Adrenal gland (tissue), 12 donors: ENCODE results near the gene SLC9A5. TPM values are rescaled to one million over a fixed set of nuclear protein-coding genes. Genes with fewer than 3 reads are reported as not detected.

ENCODE experiments used
- DNase-seq, 7 donors: peaks; one replicate each; pipeline ENCODE4 v3.0.0-alpha.2; 2019 to 2020
- H3K27ac ChIP-seq, 5 donors: fragments of 200-600 bp; sonication (generic) in 4 of 5; 1 replicate in 3 of 5; 2 replicates in 2 of 5; pipeline versions ENCODE4 v1.5.1 to v1.8.0; 2016 to 2020; ENCODE audit warnings: mild to moderate bottlenecking in 1 of 5
- H3K27me3 ChIP-seq: fragments of 200-600 bp; 2 replicates; pipeline ENCODE4 v1.8.0; 2021
- H3K36me3 ChIP-seq, 2 donors: fragments of 200-600 bp; replicated peaks in 1 of 2; 1 replicate in 1 of 2; 2 replicates in 1 of 2; pipeline versions ENCODE4 v1.5.1 to v1.8.0; 2018 to 2022
- H3K4me1 ChIP-seq, 2 donors: fragments of 200-600 bp; replicated peaks in 1 of 2; 1 replicate in 1 of 2; 2 replicates in 1 of 2; pipeline versions ENCODE4 v1.5.1 to v1.8.0; 2018 to 2021
- H3K4me3 ChIP-seq, 4 donors: fragments of 200-600 bp; sonication (generic) in 3 of 4; one replicate each; pipeline ENCODE4 v1.5.1; 2016 to 2018
- H3K9me3 ChIP-seq, 3 donors: fragments of 200-600 bp; sonication (generic) in 1 of 3; replicated peaks in 1 of 3; 1 replicate in 2 of 3; 2 replicates in 1 of 3; pipeline versions ENCODE4 v1.5.1 to v1.8.0; 2016 to 2021
- POLR2A ChIP-seq, 2 donors: fragments of 450-650 bp; IDR thresholded peaks; one replicate each; pipeline ENCODE4 v1.6.1; 2017; ENCODE audit warnings: antibody characterized with exemption in 2 of 2, mild to moderate bottlenecking in 2 of 2, moderate library complexity in 1 of 2
- WGBS, 4 donors: extraction: QIAGEN DNeasy Blood & Tissue Kit in 2 of 4; methylation state at CpG; one replicate each; pipeline versions ENCODE4 v1.1.5 to v1.1.7; 2013 to 2017; 5-methylcytosine and 5-hydroxymethylcytosine counted together
- intact Hi-C, 2 donors: fragments of 100-400 bp; cut with DNase I; formaldehyde crosslinking; loops; one replicate each; pipeline versions ENCODE4 v1.14.1 to v1.15.0; 2022 to 2023
- polyA plus RNA-seq, 3 donors: library from polyadenylated mRNA; stranded (reverse); fragments of 200-250 nt in 2 of 3; fragments of 350-450 nt in 1 of 3; fragmentation: Illumina TruSeq in 1 of 3; extraction: RNeasy Lipid Tissue Mini Kit (QIAGEN cat#74804) in 1 of 3; gene quantifications; one replicate each; pipeline ENCODE4 v1.2.3, GENCODE V29; 2013 to 2014
- total RNA-seq, 9 donors: library from RNA; depleted of rRNA in 4 of 9; stranded (reverse); fragments of >200 nt in 4 of 9; fragments of 120-200 nt in 1 of 9; fragmentation: NEBNext Ultra II Directional in 1 of 9; extraction: Animal tissue kit (Norgen Biotek cat#: 25700) in 1 of 9; gene quantifications; one replicate each; pipeline versions ENCODE4 v1.1.0 to v1.2.4, GENCODE V29; 2013 to 2023
- TF ChIP-seq, protein P1 (sequence below), 6 experiments: fragments of 450-650 bp in 4 of 6; fragments of 200-600 bp in 2 of 6; sonication (generic) in 1 of 6; IDR thresholded peaks; 1 replicate in 5 of 6; 2 replicates in 1 of 6; pipeline versions ENCODE4 v1.5.1 to v1.8.0; 2016 to 2021; ENCODE audit warnings: antibody characterized with exemption in 6 of 6, mild to moderate bottlenecking in 2 of 6, moderate library complexity in 1 of 6
- donor health status: healthy with polysubstance abuse.
- donor health status: Bipolar disorder and iron deficiency.
- donor health status: DM: yes; HTN: yes; CAD: no.
- donor health status: DM: no; HTN: no; CAD: no.
- donor health status: DM: no; HTN: no; CAD: no.
- donor health status: DM: yes; HTN: yes; CAD: no.

Gene SLC9A5
- total and polyA plus RNA-seq, 12 donors: 0.09 to 2.8 (median 0.83) TPM; not detected in 1

DNA sequence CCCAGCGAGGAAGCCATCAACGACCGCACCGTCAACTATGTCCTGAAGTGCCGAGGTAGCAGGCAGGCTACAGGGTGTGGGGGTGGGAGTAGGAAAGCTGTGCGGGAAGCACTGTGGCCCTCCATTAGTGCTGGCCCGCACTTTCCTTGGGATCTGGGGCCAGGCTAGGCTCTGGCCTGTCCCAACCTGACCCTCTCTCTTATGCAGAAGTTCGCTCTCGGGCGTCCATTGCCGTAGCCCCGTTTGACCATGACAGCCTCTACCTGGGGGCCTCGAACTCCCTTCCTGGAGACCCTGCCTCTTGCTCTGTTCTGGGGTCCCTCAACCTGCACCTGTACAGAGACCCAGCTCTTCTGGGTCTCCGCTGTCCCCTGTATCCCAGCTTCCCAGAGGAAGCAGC lies 39.2 kb downstream of the SLC9A5 start:
- DNase-seq: no peak
- no peak overlapping the region for H3K27ac ChIP-seq
- no peaks in the 10 kb centered on the region for H3K27me3 ChIP-seq
- intact Hi-C loops: no loop called here
- WGBS, 4 donors: 95 to 96% (median 95%) methylated on average over 7 to 14 of the region's 14 CpGs
- no peak overlapping the region for H3K4me3 ChIP-seq
- no peaks in the 10 kb centered on the region for H3K36me3 ChIP-seq
- no peaks in the 10 kb centered on the region for H3K4me1 ChIP-seq
- H3K9me3 ChIP-seq: no peaks in the 10 kb centered on the region
- TF ChIP-seq, protein P1, sequence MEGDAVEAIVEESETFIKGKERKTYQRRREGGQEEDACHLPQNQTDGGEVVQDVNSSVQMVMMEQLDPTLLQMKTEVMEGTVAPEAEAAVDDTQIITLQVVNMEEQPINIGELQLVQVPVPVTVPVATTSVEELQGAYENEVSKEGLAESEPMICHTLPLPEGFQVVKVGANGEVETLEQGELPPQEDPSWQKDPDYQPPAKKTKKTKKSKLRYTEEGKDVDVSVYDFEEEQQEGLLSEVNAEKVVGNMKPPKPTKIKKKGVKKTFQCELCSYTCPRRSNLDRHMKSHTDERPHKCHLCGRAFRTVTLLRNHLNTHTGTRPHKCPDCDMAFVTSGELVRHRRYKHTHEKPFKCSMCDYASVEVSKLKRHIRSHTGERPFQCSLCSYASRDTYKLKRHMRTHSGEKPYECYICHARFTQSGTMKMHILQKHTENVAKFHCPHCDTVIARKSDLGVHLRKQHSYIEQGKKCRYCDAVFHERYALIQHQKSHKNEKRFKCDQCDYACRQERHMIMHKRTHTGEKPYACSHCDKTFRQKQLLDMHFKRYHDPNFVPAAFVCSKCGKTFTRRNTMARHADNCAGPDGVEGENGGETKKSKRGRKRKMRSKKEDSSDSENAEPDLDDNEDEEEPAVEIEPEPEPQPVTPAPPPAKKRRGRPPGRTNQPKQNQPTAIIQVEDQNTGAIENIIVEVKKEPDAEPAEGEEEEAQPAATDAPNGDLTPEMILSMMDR (IDR thresholded peaks at IDR 0.05): no peak
- no peak for TF ChIP-seq POLR2A (IDR thresholded peaks at IDR 0.05)

DNA sequence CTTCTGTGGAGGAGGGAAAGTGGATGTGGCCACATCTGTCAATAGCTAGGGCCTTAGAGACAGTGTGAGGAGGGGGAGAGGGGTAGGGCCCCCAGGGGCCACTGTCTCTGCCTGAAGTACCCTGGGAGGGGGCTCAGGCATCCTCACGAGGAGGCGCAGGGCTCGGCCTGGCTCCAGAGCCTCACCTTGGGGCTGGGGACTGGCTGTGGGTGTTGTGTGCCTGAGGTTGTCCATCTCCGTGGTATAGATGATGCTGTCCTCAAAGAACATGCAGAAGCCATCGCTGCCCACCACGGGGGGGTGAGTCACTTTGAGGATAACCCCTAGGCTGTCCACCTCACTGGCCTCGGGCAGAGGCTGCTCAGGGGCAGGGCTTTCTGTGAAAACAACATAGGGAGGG lies 42.7 kb downstream of the SLC9A5 start:
- Histone ChIP-seq H3K27ac (no peak overlapping the region), H3K9me3 (no peaks in the 10 kb centered on the region), H3K27me3 (no peaks in the 10 kb centered on the region), H3K4me1 (no peaks in the 10 kb centered on the region), H3K4me3 (no peak overlapping the region), H3K36me3 (no peaks in the 10 kb centered on the region)
- TF ChIP-seq POLR2A (IDR thresholded peaks at IDR 0.05): no peak
- TF ChIP-seq, protein P1 (IDR thresholded peaks at IDR 0.05): no peak
- no peak for DNase-seq
- 66 to 92% (median 81%) methylated on average over 5 to 7 of the region's 7 CpGs for WGBS, 4 donors
- intact Hi-C loops: no loop called here

DNA sequence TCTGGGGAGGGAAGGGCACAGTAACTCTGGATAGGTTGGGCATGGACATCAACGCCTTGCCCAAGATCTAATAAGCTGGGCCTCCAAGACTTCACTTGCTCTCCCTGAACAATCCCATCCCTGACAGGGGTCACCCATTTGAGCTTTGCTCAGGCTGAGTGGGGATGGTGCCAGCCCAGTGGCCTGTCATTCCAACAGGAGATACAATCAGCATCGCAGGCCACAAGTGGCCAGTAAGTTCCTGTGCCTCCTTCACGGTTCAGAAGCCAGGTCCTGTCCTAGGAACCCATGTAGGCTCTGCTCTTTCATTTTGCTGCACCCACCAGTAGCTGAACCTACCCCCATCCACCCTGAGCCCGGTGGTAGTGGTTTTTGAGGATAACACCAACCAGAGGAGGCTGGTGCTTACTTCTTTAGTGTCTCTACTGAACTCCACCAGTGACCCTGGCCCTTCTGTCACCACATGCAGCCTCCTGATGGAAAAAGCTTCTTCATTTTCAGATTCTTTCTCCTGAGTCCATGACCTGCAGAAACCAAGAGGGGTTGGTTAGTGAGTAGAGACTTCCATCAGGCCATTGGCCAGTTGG lies 45.5 kb downstream of the SLC9A5 start:
- Histone ChIP-seq H3K4me1 (no peaks in the 10 kb centered on the region), H3K4me3 (no peak overlapping the region), H3K27me3 (no peaks in the 10 kb centered on the region), H3K27ac (no peak overlapping the region), H3K36me3 (no peaks in the 10 kb centered on the region), H3K9me3 (no peaks in the 10 kb centered on the region)
- WGBS, 4 donors: 89 to 96% (median 90%) methylated on average over 3 to 4 of the region's 4 CpGs
- intact Hi-C loops: no loop called here
- DNase-seq: no peak
- no peak for TF ChIP-seq POLR2A (IDR thresholded peaks at IDR 0.05)
- TF ChIP-seq, protein P1 (IDR thresholded peaks at IDR 0.05): no peak

DNA sequence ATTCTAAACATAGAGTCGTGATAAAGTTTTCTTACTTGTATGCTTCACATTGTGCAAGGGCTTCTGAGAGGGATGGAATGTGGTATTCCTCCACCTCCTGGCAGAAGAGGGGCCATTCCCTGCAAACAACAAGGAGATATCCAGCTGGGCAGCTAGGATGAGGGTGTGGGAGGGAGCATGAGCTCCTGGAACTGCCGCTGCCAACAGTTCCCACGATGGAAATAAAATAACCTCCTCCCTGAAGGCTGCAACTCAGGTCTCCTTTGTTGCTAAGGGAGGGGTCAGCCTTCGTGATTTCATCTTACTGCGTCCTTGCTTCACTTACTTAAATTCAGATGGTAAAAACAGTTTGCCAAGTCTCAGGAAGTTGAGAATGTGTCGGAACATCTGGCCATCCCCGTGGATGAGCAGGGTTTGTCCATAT lies 46.2 kb downstream of the SLC9A5 start:
- TF ChIP-seq, protein P1 (IDR thresholded peaks at IDR 0.05): no peak
- no peak for DNase-seq
- no peak overlapping the region for H3K4me3 ChIP-seq
- H3K36me3 ChIP-seq: no peaks in the 10 kb centered on the region
- H3K27ac ChIP-seq: no peak overlapping the region
- H3K27me3 ChIP-seq: no peaks in the 10 kb centered on the region
- intact Hi-C loops: no loop called here
- WGBS, 4 donors: 67 to 76% (median 73%) methylated on average over 7 of the region's 7 CpGs
- H3K9me3 ChIP-seq: no peaks in the 10 kb centered on the region
- H3K4me1 ChIP-seq: no peaks in the 10 kb centered on the region
